GM19438 (cell line): Measurements from ENCODE around the gene DNAJB6.

Experiments
- ATAC-seq: cut with Tn5 transposase; IDR thresholded peaks from one replicate; pipeline ENCODE4 v1.9.1; 2021; ENCODE audit warnings: low read depth; ENCODE audit not compliant: unreplicated experiment

DNAJB6 gene

GRCh38 chr7:157461573-157462418 is 125.0 kb downstream of the DNAJB6 start:
- no peak for ATAC-seq

DNA sequence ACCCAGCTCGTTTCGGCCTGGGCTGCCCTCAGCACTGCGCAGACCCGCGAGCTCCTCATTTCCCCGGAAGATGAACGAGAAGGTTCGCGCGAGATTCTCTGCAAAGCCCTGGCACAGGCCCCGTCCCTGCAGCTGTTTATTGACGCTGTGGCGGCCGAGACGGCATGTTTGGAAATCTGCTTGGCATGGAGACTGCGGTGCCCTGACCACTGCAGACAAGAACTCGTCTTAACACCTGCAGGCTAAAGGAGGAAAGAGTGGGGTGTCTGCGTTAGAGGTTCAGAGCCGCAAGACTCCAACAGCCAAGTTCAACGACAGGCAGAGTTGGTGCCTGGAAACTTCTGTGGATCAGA is 125.6 kb downstream of the DNAJB6 start:
- no peak for ATAC-seq

DNA sequence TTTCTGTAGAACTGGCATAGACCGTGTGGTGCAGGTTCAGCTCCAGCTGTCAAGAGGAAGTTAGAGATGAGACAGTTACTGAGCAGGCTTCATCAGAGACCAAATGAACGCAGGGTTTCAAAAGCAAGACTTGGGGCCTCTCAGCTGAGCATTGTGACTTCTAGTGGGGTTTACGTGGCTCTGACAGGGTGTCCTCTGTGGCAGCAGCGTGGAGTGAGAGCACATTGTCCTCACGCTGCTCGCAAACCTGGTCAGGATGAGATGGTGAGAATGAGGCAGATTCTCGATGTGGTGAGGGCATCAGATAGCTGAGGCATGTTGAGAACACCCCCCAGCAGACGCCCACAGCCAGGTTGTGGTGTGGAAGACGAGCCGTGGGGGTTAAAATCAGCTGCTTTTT is 126.0 kb downstream of the DNAJB6 start:
- ATAC-seq, result no peak

DNA sequence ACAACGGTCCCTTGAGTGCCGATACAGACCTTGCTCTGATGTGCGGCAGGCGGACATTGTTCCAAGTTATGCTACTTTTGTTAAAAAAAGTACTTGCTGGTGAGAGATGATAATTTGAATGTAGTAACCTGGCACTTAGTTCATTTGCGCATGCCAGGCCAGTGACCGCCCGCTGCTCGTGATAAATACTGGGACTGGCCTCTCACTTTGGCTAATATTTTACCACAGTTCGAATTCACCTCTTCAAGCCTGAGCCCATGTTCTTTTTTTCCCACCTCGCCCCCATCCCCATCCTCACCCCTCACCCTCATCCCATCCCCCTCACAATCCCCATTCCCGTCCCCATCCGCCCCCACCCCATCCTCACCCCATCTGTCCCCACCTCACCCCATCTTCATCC is 126.4 kb downstream of the DNAJB6 start:
- no peak for ATAC-seq

GRCh38 chr7:157464111-157464970 is 127.5 kb downstream of the DNAJB6 start:
- ATAC-seq, result no peak

GRCh38 chr7:157464971-157465886 is 128.4 kb downstream of the DNAJB6 start:
- no peak for ATAC-seq

GRCh38 chr7:157465891-157466866 is 129.4 kb downstream of the DNAJB6 start:
- ATAC-seq, result no peak

DNA sequence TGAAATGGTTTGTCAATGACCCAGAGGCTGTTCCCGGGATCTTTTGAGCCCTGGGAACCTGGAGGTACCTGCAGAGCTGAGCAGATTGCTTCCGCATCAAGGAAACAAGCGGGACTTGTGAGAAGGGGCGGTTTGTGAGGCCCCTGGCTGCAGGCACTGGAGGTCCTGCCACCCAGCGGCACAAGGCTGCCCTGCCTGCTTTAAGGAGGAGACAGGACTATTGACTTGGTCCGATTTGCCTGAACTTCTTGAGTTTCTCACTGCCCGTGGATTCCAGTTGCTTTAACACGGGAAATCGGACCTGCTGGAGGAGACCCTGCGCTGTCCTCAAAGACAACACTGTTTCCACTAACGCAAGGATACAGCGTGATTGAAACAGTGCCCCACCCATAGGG is 130.1 kb downstream of the DNAJB6 start:
- ATAC-seq, result no peak
